GM23338 (cell line): ENCODE results near the gene PPP2R2D. TPM values are rescaled to one million over a fixed set of nuclear protein-coding genes. Genes with fewer than 3 reads are reported as not detected.

ENCODE experiments used
- POLR2AphosphoS5 ChIP-seq: IDR thresholded peaks from 2 replicates; pipeline ENCODE4 v1.6.1; 2016; ENCODE audit warnings: antibody characterized with exemption, low read depth
- STAT1 ChIP-seq: IDR thresholded peaks from one replicate; pipeline ENCODE4 v1.6.1; 2016; ENCODE audit warnings: antibody characterized with exemption; ENCODE audit not compliant: unreplicated experiment
- ZNF114 ChIP-seq: fragments of 250-450 bp; sonication (Bioruptor Pico); IDR thresholded peaks from 2 replicates; pipeline ENCODE4 v1.5.0; 2020; ENCODE audit warnings: mild to moderate bottlenecking, moderate library complexity
- ZNF331 ChIP-seq: fragments of 250-450 bp; sonication (Bioruptor Pico); IDR thresholded peaks from 2 replicates; pipeline ENCODE4 v1.5.0; 2020; ENCODE audit warnings: low read depth, mild to moderate bottlenecking, moderate library complexity
- polyA plus RNA-seq: library from polyadenylated mRNA; unstranded; fragments of >200 nt; fragmentation: Nextera tagmentation; extraction: Ambion mirVana; gene quantifications from 2 replicates; pipeline ENCODE4 v1.2.1, GENCODE V29; 2016
- total RNA-seq: library from RNA; depleted of rRNA; stranded (reverse); fragments of >200 nt; shearing (Covaris generic); gene quantifications from 2 replicates; pipeline ENCODE4 v1.2.3, GENCODE V29; 2014
- TF ChIP-seq, protein P1 (sequence below): fragments of 250-450 bp; sonication (Bioruptor Pico); IDR thresholded peaks from 2 replicates; pipeline ENCODE4 v1.5.0; 2020; ENCODE audit warnings: mild to moderate bottlenecking, moderate library complexity
- TF ChIP-seq, protein P2 (sequence below): IDR thresholded peaks from one replicate; pipeline ENCODE4 v1.6.1; 2018; ENCODE audit warnings: antibody characterized with exemption; ENCODE audit not compliant: unreplicated experiment

PPP2R2D gene
- total and polyA plus RNA-seq, 2 experiments from 2014 or later = 28.8 to 33.7 TPM

DNA sequence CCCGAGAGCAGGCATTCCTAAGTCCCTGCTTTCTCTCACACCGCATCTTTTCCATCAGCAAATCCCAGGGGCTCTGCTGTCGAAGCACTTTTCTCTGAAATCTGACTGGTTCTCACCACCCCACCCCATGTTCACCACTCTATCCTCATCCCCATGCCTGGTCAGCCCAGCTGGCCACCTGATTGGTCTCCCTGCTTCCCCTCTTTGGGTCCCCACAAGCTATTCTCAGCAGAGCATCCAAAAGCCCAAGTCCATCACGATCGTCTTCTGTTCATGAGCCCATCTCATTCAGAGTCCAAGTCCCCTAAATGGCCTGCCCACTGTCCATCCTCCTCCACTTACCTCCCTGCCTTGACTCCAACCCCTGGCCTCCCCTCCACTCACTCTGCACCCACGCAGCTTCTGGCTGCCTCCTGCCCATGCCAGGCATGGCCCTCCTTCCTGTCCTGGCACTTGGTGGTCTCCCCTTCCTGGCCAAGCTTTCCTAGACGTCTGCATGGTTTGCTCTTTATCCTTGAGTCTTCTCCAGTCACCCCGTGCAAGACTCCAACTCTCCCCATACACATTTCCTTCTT is 1.6 kb upstream of the PPP2R2D start (continued):
- TF ChIP-seq, protein P1, sequence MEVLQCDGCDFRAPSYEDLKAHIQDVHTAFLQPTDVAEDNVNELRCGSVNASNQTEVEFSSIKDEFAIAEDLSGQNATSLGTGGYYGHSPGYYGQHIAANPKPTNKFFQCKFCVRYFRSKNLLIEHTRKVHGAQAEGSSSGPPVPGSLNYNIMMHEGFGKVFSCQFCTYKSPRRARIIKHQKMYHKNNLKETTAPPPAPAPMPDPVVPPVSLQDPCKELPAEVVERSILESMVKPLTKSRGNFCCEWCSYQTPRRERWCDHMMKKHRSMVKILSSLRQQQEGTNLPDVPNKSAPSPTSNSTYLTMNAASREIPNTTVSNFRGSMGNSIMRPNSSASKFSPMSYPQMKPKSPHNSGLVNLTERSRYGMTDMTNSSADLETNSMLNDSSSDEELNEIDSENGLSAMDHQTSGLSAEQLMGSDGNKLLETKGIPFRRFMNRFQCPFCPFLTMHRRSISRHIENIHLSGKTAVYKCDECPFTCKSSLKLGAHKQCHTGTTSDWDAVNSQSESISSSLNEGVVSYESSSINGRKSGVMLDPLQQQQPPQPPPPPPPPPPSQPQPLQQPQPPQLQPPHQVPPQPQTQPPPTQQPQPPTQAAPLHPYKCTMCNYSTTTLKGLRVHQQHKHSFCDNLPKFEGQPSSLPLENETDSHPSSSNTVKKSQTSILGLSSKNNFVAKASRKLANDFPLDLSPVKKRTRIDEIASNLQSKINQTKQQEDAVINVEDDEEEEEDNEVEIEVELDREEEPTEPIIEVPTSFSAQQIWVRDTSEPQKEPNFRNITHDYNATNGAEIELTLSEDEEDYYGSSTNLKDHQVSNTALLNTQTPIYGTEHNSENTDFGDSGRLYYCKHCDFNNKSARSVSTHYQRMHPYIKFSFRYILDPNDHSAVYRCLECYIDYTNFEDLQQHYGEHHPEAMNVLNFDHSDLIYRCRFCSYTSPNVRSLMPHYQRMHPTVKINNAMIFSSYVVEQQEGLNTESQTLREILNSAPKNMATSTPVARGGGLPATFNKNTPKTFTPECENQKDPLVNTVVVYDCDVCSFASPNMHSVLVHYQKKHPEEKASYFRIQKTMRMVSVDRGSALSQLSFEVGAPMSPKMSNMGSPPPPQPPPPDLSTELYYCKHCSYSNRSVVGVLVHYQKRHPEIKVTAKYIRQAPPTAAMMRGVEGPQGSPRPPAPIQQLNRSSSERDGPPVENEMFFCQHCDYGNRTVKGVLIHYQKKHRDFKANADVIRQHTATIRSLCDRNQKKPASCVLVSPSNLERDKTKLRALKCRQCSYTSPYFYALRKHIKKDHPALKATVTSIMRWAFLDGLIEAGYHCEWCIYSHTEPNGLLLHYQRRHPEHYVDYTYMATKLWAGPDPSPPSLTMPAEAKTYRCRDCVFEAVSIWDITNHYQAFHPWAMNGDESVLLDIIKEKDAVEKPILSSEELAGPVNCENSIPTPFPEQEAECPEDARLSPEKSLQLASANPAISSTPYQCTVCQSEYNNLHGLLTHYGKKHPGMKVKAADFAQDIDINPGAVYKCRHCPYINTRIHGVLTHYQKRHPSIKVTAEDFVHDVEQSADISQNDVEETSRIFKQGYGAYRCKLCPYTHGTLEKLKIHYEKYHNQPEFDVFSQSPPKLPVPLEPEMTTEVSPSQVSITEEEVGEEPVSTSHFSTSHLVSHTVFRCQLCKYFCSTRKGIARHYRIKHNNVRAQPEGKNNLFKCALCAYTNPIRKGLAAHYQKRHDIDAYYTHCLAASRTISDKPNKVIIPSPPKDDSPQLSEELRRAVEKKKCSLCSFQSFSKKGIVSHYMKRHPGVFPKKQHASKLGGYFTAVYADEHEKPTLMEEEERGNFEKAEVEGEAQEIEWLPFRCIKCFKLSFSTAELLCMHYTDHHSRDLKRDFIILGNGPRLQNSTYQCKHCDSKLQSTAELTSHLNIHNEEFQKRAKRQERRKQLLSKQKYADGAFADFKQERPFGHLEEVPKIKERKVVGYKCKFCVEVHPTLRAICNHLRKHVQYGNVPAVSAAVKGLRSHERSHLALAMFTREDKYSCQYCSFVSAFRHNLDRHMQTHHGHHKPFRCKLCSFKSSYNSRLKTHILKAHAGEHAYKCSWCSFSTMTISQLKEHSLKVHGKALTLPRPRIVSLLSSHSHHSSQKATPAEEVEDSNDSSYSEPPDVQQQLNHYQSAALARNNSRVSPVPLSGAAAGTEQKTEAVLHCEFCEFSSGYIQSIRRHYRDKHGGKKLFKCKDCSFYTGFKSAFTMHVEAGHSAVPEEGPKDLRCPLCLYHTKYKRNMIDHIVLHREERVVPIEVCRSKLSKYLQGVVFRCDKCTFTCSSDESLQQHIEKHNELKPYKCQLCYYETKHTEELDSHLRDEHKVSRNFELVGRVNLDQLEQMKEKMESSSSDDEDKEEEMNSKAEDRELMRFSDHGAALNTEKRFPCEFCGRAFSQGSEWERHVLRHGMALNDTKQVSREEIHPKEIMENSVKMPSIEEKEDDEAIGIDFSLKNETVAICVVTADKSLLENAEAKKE = no peak
- TF ChIP-seq ZNF114 (CRISPR knock-in tag) (no peak), STAT1 (no peak), ZNF331 (CRISPR knock-in tag) (no peak), POLR2AphosphoS5 (no peak)
- TF ChIP-seq, protein P2, sequence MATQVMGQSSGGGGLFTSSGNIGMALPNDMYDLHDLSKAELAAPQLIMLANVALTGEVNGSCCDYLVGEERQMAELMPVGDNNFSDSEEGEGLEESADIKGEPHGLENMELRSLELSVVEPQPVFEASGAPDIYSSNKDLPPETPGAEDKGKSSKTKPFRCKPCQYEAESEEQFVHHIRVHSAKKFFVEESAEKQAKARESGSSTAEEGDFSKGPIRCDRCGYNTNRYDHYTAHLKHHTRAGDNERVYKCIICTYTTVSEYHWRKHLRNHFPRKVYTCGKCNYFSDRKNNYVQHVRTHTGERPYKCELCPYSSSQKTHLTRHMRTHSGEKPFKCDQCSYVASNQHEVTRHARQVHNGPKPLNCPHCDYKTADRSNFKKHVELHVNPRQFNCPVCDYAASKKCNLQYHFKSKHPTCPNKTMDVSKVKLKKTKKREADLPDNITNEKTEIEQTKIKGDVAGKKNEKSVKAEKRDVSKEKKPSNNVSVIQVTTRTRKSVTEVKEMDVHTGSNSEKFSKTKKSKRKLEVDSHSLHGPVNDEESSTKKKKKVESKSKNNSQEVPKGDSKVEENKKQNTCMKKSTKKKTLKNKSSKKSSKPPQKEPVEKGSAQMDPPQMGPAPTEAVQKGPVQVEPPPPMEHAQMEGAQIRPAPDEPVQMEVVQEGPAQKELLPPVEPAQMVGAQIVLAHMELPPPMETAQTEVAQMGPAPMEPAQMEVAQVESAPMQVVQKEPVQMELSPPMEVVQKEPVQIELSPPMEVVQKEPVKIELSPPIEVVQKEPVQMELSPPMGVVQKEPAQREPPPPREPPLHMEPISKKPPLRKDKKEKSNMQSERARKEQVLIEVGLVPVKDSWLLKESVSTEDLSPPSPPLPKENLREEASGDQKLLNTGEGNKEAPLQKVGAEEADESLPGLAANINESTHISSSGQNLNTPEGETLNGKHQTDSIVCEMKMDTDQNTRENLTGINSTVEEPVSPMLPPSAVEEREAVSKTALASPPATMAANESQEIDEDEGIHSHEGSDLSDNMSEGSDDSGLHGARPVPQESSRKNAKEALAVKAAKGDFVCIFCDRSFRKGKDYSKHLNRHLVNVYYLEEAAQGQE = no peak
